Mononuclear cell (primary cell): ENCODE measurements around the gene NOXRED1. TPM values are rescaled to one million over a fixed set of nuclear protein-coding genes. Genes with fewer than 3 reads are reported as not detected.
"Not testable (repeated sequence)": the region's sequence is repeated elsewhere in the genome, so short reads cannot be mapped to it uniquely, and the experiment has no call there.

Experiments used
- H3K27me3 ChIP-seq: 2 replicates; pipeline ENCODE4 v1.6.0; 2011; ENCODE audit warnings: low read length, control low read depth; ENCODE audit not compliant: insufficient read depth
- H3K4me1 ChIP-seq: 2 replicates; pipeline ENCODE4 v1.5.1; 2011; ENCODE audit warnings: mild to moderate bottlenecking, low read length, control low read depth; ENCODE audit not compliant: insufficient read depth
- H3K4me3 ChIP-seq: 2 replicates; pipeline ENCODE4 v1.5.1; 2011; ENCODE audit warnings: mild to moderate bottlenecking, low read length, moderate library complexity
- H3K9me3 ChIP-seq: 2 replicates; pipeline ENCODE4 v1.5.1; 2011; ENCODE audit warnings: low read depth, mild to moderate bottlenecking, control low read depth, low read length
- total RNA-seq: library from RNA; depleted of rRNA; stranded (reverse); fragments of >200 nt; gene quantifications from one replicate; pipeline ENCODE4 v1.2.3, GENCODE V29; 2012

The NOXRED1 gene
- total RNA-seq, 1 donor = 0.21 TPM

DNA sequence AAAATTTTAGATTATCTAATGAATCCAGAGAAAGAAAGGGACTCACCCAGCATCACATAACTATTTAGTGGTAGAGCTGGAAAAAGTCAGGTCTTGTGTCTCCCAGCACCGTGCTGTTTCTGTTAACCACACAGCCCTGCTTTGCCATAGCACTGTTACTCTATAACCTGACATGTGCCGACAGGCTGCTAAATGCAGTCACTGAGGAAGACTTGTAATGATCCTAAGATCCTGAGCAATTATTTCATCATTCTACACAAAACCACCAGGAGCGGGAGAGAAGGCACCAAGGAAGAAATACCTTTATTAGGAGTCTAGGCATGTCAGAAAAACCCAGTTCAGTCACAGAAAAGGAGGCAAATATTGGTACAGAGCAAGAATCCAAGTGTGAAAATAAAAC, 3.1 kb upstream of the NOXRED1 start:
- no peak overlapping the region for H3K4me3 ChIP-seq
- H3K27me3 ChIP-seq = no peaks in the 10 kb centered on the region
- H3K4me1 ChIP-seq = no peaks in the 10 kb centered on the region
- H3K9me3 ChIP-seq = no peaks in the 10 kb centered on the region

DNA sequence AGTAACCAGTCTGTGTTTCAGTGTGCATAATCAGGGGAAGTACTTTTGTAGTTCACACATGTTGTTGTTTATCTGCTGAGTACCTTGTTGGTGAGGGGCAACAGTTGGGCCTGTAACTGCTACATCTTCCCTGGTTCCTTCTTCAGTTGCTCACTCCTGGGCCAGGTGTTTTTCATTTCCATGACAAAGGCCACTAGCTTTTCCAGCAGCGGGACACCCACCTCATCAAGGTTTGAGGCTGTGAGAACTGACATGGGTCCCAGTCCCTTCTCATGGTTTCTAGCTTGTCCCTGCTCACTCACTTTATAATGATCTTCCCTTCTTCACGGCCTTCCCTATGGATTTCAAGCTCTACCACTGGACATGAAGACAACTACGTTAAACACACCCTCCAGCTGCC, 1.5 kb upstream of the NOXRED1 start:
- H3K4me3 ChIP-seq = no peak overlapping the region
- H3K27me3 ChIP-seq = no peaks in the 10 kb centered on the region
- no peaks in the 10 kb centered on the region for H3K4me1 ChIP-seq
- H3K9me3 ChIP-seq = no peaks in the 10 kb centered on the region

DNA sequence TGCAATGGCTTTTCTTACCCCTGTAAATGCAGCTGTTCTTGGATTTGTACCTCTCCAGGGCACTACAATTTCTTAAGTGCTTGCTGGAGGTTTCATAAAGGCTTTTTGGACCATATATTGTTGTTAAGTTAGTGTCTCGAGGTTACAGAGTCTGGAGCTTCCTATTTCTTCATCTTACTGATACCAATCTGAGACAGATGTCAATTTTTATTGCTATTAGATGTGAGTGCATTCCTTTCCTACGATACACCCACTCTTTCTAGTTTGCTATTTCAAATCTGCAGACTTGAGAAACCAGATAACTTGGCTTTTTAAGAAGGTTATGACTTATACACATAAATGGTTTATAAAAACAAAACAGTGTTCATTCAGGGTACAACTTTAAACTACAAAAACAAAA, 2.1 kb downstream of the NOXRED1 start:
- peaks cover 5% of the 10 kb centered on the region for H3K9me3 ChIP-seq
- H3K4me3 ChIP-seq = no peak overlapping the region
- no peaks in the 10 kb centered on the region for H3K4me1 ChIP-seq
- no peaks in the 10 kb centered on the region for H3K27me3 ChIP-seq

DNA sequence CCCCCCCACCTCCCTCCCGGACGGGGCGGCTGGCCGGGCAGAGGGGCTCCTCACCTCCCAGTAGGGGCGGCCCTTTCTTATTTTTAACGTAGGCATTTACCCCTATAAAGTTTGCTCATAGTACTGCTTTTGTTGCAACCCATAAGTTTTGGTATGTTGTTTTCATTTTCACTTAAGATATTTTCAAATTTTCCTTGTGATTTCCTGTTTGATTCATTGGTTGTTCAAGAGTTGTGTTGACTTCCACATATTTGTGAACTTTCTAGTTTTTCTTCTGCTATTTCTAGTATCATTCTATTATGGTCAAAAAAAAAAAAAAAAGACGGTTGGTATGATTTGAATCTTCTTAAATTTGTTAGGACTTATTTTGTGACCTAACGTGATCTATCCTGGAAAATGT, 6.5 kb downstream of the NOXRED1 start:
- H3K27me3 ChIP-seq = no peaks in the 10 kb centered on the region
- peaks cover 5% of the 10 kb centered on the region for H3K9me3 ChIP-seq
- no peaks in the 10 kb centered on the region for H3K4me1 ChIP-seq
- H3K4me3 ChIP-seq = no peak overlapping the region

DNA sequence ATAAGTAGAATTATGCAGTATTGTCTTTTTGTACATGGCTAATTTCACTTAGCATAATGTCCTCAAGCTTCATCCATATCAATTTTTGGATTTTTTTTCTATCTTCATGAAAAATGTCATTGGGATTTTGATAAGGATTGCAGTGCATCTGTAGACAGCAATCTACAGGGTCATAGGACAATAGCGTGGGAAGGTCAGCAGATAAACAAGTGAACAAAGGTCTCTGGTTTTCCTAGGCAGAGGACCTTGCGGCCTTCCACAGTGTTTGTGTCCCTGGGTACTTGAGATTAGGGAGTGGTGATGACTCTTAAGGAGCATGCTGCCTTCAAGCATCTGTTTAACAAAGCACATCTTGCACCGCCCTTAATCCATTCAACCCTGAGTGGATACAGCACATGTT, 7.2 kb downstream of the NOXRED1 start:
- not testable (repeated sequence) for H3K27me3 ChIP-seq, H3K9me3 ChIP-seq, H3K4me3 ChIP-seq, H3K4me1 ChIP-seq

DNA sequence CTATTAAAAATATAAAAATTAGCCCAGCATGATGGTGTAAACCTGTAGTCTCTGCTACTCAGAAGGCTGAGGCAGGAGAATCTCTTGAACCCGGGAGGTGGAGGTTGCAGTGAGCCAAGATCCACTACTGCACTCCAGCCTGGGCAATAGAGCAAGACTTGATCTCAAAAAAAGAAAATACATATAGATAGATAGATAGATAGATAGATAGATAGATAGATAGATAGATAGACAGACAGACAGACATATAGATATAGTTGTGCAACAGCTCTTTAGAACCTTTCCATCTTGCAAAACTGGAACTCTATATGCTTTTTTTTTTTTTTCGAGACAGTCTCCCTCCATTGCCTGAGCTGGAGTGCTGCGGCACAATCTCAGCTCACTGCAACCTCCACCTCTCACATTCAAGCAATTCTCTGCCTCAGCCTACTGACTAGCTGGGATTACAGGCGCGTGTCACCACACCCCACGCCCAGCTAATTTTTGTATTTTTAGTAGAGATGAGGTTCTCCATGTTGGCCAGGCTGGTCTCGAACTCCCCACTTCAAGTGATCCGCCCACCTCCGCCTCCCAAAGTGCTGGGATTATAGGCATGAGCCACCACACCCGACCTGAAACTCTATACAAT, 7.8 kb downstream of the NOXRED1 start:
- H3K4me1 ChIP-seq, H3K27me3 ChIP-seq, H3K9me3 ChIP-seq, H3K4me3 ChIP-seq: not testable (repeated sequence)

DNA sequence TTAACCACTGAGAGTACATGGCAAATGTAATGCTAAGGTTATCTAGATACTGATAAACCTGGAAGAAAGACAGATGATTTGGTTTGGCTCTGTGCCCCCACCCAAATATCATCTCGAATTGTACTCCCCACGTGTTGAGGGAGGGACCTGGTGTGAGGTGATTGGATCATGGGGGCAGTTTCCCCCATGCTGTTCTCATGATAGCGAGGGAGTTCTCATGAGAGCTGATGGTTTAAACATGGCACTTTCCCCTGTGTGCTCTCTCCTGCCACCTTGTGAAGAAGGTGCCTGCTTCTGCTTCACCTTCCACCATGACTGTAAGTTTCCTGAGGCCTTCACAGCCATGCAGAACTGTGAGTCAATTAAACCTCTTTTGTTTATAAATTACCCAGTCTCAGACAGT, 14.2 kb downstream of the NOXRED1 start:
- no peaks in the 10 kb centered on the region for H3K27me3 ChIP-seq
- peaks cover 29% of the 10 kb centered on the region for H3K4me1 ChIP-seq
- no peak overlapping the region for H3K4me3 ChIP-seq
- no peaks in the 10 kb centered on the region for H3K9me3 ChIP-seq

DNA sequence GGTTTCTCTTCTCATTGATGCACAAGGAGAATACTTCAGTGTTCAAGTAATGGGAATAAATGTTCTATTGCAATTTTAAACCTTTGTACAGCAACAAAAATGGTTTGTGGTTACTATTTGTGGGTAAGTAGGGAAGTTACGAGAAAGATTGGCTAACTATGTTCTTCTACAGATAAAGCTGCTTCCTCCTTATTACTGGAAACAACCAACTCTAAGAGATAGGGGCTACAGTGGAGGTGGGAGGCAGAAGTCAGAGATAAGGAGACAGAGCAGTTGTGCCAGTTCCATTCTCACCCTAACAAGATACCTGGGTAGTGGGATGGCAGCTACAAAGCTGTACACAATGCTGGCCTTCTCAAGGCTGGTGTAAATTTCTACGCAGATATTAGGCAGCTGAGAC, 16.2 kb downstream of the NOXRED1 start:
- Histone ChIP-seq H3K4me1 (peaks cover 29% of the 10 kb centered on the region), H3K4me3 (no peak overlapping the region), H3K27me3 (no peaks in the 10 kb centered on the region), H3K9me3 (no peaks in the 10 kb centered on the region)

DNA sequence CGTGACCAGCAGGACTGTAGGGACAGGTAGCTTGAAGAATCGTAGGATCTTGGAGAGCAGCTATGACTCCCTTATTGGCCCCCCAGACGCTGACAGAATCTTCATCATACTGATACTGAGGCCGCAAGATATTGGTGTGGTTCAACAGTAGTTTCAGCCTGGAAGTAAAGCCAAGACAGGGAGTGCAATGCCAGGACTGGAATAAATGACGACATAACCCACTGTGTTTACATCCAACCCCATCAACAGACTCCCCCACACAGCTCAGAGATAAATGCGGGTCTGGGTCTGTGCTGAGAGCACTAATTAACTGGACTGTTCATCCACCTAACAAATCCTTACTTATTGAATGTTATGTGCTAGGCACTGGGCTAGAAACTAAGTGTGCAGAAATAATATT, 16.6 kb downstream of the NOXRED1 start:
- Histone ChIP-seq H3K4me1 (peaks cover 29% of the 10 kb centered on the region), H3K9me3 (no peaks in the 10 kb centered on the region), H3K4me3 (no peak overlapping the region)

DNA sequence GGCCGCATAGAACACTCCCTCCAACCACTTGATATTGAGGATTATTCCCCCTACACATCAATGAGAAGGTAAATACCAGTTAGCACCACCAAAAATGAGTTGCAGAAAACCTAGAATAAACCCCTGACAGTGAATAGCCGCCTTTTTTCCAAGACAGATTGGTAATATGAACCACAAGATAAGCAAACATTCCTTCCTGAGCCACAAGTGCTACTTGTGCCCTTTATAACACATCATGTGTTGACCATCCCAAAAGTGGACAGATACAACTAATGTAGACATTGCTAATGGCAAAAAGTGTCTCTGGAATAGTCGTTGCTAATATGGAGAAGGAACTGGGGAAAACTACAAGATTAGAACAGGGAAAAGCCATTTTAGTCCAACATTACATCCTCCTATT, 17.2 kb downstream of the NOXRED1 start:
- H3K4me1 ChIP-seq = peaks cover 29% of the 10 kb centered on the region

More for the DNA sequence above, 16.6 kb downstream of the NOXRED1 start:
- no peaks in the 10 kb centered on the region for H3K27me3 ChIP-seq

DNA sequence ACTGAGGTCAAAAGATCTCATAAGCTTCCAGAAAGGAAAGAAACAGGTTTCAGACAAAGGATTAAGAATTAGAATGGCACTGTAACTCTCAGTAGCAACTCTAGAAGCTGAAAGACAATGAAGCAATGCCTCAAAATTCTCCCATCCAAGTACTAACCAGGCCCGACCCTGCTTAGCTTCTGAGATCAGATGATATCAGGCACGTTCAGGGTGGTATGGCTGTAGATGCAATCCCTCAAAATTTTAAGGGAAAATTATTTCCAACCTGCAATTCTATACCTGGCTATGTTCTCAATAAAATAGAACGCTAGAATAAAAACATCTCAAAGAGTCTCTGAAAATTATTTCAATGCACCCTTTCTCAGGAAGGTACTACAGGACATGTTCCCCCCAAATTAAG, 19.6 kb downstream of the NOXRED1 start:
- Histone ChIP-seq H3K9me3 (no peaks in the 10 kb centered on the region), H3K27me3 (no peaks in the 10 kb centered on the region), H3K4me3 (no peak overlapping the region), H3K4me1 (peaks cover 29% of the 10 kb centered on the region)

More for the DNA sequence above, 17.2 kb downstream of the NOXRED1 start:
- Histone ChIP-seq H3K27me3 (no peaks in the 10 kb centered on the region), H3K9me3 (no peaks in the 10 kb centered on the region), H3K4me3 (no peak overlapping the region)

DNA sequence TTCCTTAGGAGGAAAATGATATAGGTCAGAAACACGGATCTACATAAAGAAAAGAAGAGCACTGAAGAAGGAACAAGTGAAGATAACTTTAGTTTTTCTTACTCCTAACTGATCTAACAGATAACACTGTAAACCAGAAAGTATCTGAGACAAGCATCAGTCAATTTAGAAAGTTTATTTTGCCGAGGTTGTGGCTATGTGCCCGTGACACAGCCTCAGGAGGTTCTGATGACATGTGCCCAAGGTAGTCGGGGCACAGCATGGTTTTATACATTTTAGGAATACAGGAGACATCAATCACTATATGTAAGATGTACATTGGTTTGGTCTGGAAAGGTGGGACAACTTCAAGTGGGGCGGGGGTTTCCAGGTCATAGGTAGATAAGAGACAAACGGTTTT, 23.1 kb downstream of the NOXRED1 start:
- no peak overlapping the region for H3K4me3 ChIP-seq
- no peaks in the 10 kb centered on the region for H3K9me3 ChIP-seq
- H3K27me3 ChIP-seq = no peaks in the 10 kb centered on the region
- H3K4me1 ChIP-seq = no peaks in the 10 kb centered on the region

DNA sequence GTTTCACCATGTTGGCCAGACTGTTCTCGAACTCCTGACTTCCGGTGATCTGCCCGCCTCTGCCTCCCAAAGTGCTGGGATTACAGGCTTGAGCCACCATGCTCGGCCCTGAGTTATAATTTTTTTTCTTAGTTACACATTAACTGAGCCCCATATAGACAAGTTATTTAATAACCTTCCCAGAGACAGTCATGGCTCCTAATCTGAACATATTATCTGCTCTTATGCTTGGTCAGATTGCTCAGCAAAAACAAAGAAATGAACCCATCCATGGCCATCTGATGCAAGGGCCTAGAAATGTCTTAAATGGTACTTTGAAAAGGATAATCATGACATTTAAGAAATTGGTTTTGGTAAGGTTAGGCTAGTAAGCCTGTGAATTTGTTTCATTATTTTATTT, 33.1 kb downstream of the NOXRED1 start:
- no peak overlapping the region for H3K4me3 ChIP-seq
- H3K27me3 ChIP-seq = no peaks in the 10 kb centered on the region
- H3K9me3 ChIP-seq = no peaks in the 10 kb centered on the region
- no peaks in the 10 kb centered on the region for H3K4me1 ChIP-seq

DNA sequence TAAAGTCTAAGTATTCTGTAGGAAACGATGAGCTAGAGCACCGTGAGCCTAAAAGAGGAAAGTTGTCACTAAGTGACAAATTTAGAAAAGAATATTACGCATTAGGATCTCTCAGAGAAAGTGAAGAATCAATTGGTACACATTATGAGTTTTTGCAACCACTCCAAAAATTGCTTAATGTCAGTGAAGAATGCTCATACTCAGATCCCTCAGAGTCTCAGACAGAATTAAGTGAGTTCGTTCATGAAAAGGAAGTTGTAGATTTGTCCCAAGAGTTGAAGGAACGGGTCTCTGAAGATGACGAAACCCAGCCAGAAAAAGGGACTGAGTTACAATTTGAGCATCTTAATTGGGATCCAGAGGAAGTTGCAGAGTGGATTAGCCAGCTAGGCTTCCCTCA, 44.6 kb downstream of the NOXRED1 start:
- H3K4me1 ChIP-seq = peaks cover 37% of the 10 kb centered on the region
- H3K27me3 ChIP-seq = no peaks in the 10 kb centered on the region
- no peak overlapping the region for H3K4me3 ChIP-seq
- no peaks in the 10 kb centered on the region for H3K9me3 ChIP-seq

DNA sequence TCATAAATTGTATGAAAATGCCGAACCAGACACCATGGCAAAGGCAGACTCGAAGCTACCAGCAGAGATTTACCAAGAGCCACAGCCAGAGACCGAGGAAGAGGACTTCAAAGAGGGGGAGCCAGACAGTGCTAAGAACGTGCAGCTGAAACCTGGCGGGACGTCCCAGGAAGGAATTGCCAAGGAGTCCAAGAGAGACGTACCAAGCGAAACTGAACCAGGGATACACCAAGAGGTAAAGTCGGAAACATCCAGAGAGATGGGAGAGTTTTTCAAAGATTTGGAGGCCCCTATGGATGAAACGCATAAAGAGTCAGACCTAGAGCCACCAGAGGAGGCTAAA, 45.9 kb downstream of the NOXRED1 start:
- Histone ChIP-seq H3K4me1 (peaks cover 40% of the 10 kb centered on the region), H3K9me3 (no peaks in the 10 kb centered on the region), H3K27me3 (no peaks in the 10 kb centered on the region), H3K4me3 (peak overlapping the region; percentile 93)

DNA sequence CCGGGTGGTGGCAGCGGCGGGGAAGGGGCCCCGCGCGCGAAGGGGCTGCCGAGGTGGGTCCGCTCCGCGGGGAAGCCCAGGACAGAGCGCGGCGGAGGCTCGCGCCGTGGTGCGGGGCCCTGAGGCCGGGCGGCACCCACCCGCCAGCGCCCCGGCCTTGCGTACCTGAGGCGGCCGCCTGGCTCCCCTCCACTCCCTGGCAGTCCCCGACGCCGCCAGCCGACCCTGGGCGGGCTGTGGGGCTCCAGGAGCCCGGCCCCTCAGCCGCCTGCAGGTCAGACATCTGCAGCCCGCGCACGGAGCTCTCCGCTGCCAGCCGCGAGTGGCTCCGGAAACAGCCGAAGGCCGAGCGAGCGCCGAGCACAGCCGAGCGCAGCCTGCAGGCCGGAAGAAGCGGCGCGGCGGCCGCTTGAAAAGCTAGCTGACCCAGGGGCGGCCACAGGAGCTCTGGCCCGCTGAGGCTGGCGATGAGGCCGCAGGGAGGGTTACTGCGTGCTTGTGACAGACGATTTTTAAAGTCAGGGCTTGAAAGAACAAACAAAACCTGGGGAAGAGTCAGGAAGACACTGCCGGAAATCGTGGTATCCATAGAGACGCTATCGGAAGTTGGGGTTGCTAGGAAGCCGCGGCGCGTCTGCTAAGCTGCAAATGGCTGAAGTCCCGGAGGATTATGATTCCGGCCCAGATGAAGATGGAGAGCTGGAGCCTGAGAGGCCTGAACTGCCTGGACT, 46.4 kb downstream of the NOXRED1 start, which contains the start of the genes SAMD15 and TMED8:
Gene SAMD15, plus strand, starts transcription at position 609 of the 731 bp plus-strand sequence. Its CDS starts 40 bp downstream, at position 649.
Gene TMED8, minus strand, starts transcription at position 324 of the 731 bp plus-strand sequence. Its CDS starts 41 bp downstream, at position 283.
- no peaks in the 10 kb centered on the region for H3K9me3 ChIP-seq
- H3K4me1 ChIP-seq = peaks cover 40% of the 10 kb centered on the region
- no peaks in the 10 kb centered on the region for H3K27me3 ChIP-seq
- peak within 1 kb of the TSS; percentile 93 for H3K4me3 ChIP-seq
